Nephron progenitor cell (in vitro differentiated cells): Measurements from ENCODE around the gene FIP1L1.
A peak's percentile ranks its signal among the peaks of the same experiment; 100 is the strongest.

ENCODE experiments used
- DNase-seq: peaks from one replicate; pipeline ENCODE4 v3.0.0; 2021
- H3K27ac Mint-ChIP-seq: 2 replicates; pipeline ENCODE4 v1.8.0; 2021; ENCODE audit warnings: mild to moderate bottlenecking, moderate library complexity, mixed read lengths
- H3K27me3 Mint-ChIP-seq: 2 replicates; pipeline ENCODE4 v1.8.0; 2021; ENCODE audit warnings: mild to moderate bottlenecking, low read depth, mixed read lengths; ENCODE audit not compliant: poor library complexity
- H3K36me3 Mint-ChIP-seq: 2 replicates; pipeline ENCODE4 v1.8.0; 2021; ENCODE audit warnings: low read depth, mixed read lengths
- H3K4me1 Mint-ChIP-seq: 2 replicates; pipeline ENCODE4 v1.8.0; 2021; ENCODE audit warnings: mixed read lengths
- H3K4me3 Mint-ChIP-seq: 2 replicates; pipeline ENCODE4 v1.8.0; 2021; ENCODE audit warnings: mild to moderate bottlenecking, moderate library complexity, mixed read lengths
- H3K9me3 Mint-ChIP-seq: 2 replicates; pipeline ENCODE4 v1.8.0; 2021; ENCODE audit warnings: mild to moderate bottlenecking, moderate library complexity, mixed read lengths
- CTCF ChIP-seq: fragments of 200-600 bp; sonication (generic); IDR thresholded peaks from 2 replicates; pipeline ENCODE4 v1.5.0; 2021; ENCODE audit warnings: antibody characterized with exemption

FIP1L1 gene

GRCh38 chr4:53436251-53436650 is 58.8 kb downstream of the FIP1L1 start:
- H3K27me3 Mint-ChIP-seq = no peaks in the 10 kb centered on the region
- H3K36me3 Mint-ChIP-seq = peaks cover 51% of the 10 kb centered on the region
- no peaks in the 10 kb centered on the region for H3K9me3 Mint-ChIP-seq
- no peaks in the 10 kb centered on the region for H3K4me1 Mint-ChIP-seq
- H3K4me3 Mint-ChIP-seq = no peak overlapping the region
- no peak for TF ChIP-seq CTCF
- no peak for DNase-seq
- peak overlapping the region; percentile 94 for H3K27ac Mint-ChIP-seq

- H3K4me1 Mint-ChIP-seq = no peaks in the 10 kb centered on the region
- H3K36me3 Mint-ChIP-seq = peaks cover 59% of the 10 kb centered on the region
- no peak overlapping the region for H3K4me3 Mint-ChIP-seq
- no peak overlapping the region for H3K27ac Mint-ChIP-seq
- DNase-seq = no peak
- H3K27me3 Mint-ChIP-seq = no peaks in the 10 kb centered on the region
- no peak for TF ChIP-seq CTCF
- H3K9me3 Mint-ChIP-seq = no peaks in the 10 kb centered on the region
Measured at GRCh38 chr4:53441564-53441963, 64.1 kb downstream of the FIP1L1 start.

DNA sequence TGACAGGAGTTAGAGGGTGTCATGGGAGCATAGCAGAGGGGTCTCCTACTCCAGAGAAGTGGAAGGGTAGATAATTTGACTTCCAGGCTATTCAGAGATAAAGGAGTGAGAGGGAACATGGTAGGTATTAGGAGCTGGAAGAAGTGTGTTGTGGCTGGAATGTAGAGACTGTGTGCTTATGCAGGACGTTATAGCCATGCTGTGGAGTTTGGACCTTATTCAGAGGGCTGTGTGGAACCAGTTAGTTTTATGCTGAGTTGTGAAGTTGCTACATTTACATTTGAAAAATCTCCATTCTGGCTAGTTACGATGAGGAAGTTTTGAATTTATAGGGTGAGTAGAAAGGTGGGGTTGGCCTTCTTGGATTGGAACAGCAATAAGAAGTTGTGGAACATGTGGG is 67.5 kb downstream of the FIP1L1 start:
- H3K9me3 Mint-ChIP-seq = no peaks in the 10 kb centered on the region
- H3K36me3 Mint-ChIP-seq = peaks cover 56% of the 10 kb centered on the region
- no peak for TF ChIP-seq CTCF
- DNase-seq = no peak
- H3K27ac Mint-ChIP-seq = peak overlapping the region; percentile 55
- no peaks in the 10 kb centered on the region for H3K4me1 Mint-ChIP-seq
- no peaks in the 10 kb centered on the region for H3K27me3 Mint-ChIP-seq
- H3K4me3 Mint-ChIP-seq = no peak overlapping the region

- H3K9me3 Mint-ChIP-seq = no peaks in the 10 kb centered on the region
- no peaks in the 10 kb centered on the region for H3K27me3 Mint-ChIP-seq
- DNase-seq = no peak
- H3K4me1 Mint-ChIP-seq = no peaks in the 10 kb centered on the region
- no peak overlapping the region for H3K4me3 Mint-ChIP-seq
- TF ChIP-seq CTCF = no peak
- peak overlapping the region; percentile 6 for H3K27ac Mint-ChIP-seq
- peaks cover 65% of the 10 kb centered on the region for H3K36me3 Mint-ChIP-seq
Measured at GRCh38 chr4:53450773-53451172, 73.3 kb downstream of the FIP1L1 start.

- Mint-ChIP-seq H3K27me3 (no peaks in the 10 kb centered on the region), H3K4me1 (no peaks in the 10 kb centered on the region), H3K27ac (no peak overlapping the region), H3K9me3 (no peaks in the 10 kb centered on the region), H3K36me3 (peaks cover 57% of the 10 kb centered on the region), H3K4me3 (no peak overlapping the region)
- no peak for DNase-seq
- TF ChIP-seq CTCF = no peak
Measured at GRCh38 chr4:53453385-53453784, 75.9 kb downstream of the FIP1L1 start.

DNA sequence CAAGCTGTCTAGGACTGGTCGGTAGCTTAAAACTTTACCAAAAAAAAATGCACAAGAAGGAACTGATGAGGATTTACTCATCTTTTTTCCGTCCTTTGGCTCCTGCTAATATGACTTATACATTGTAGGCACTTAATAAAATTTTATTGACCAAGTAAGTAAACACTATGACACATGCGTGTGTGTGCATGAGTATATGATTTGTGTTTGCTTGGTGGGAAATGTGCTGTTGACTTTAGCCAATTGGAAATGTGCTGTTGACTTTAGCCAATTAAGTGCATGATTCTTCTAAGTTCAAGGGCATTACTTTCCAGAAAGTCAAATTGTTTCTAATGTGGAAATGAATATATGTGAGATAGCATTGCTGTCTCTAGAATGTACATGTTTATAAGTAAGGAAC is 78.3 kb downstream of the FIP1L1 start:
- Mint-ChIP-seq H3K36me3 (peaks cover 62% of the 10 kb centered on the region), H3K9me3 (no peaks in the 10 kb centered on the region), H3K27me3 (no peaks in the 10 kb centered on the region), H3K4me1 (no peaks in the 10 kb centered on the region), H3K4me3 (no peak overlapping the region), H3K27ac (no peak overlapping the region)
- no peak for TF ChIP-seq CTCF
- DNase-seq = no peak
